Hematopoietic multipotent progenitor cell (in vitro differentiated cells): ENCODE measurements around the gene TCERG1L. TPM values are rescaled to one million over a fixed set of nuclear protein-coding genes. Genes with fewer than 3 reads are reported as not detected.
"Not testable (repeated sequence)": the region's sequence is repeated elsewhere in the genome, so short reads cannot be mapped to it uniquely, and the experiment has no call there.

Experiments used
- DNase-seq, 3 donors: peaks; one replicate each; pipeline ENCODE4 v3.0.0-alpha.2; 2011 to 2015; ENCODE audit warnings: low read depth in 2 of 3, low spot score in 2 of 3
- total RNA-seq: library from RNA; depleted of rRNA; stranded (reverse); fragments of >200 nt; gene quantifications from one replicate; pipeline ENCODE4 v1.2.3, GENCODE V29; 2012

The TCERG1L gene
- total RNA-seq, 1 donor = under 0.01 TPM

DNA sequence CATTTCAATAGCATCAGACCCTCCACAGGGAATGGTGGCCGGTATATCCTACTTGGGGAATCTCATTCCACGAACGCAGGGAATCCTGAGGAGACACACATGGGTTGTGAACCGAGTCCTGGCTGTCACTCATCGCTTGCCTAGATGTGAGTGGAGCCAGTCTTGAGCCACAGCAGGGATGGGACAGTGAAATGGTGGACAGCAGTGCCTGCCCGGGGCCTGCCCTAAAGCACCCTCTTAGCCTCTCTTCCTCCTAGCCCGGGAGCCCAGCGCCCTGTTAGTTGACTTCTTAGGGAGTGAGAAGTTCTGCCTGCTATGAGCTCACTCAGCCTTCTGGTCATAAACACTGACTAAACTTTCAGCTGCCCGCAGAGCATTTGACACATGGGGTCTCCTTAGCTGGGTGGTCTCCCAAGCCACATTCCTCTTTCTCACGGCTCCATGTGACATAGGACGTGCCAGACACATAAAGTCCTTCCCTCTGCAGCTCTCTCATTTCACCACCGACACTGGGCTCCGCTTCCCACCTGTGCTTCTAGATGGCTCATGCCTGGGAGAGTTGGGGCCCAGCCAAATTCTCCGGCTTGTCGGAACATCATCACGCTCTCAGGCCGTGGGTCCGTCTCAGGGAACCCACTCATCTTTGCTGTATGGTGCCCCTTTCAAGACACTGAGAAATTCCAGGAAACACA is 60.9 kb downstream of the TCERG1L start:
- no peak for DNase-seq

DNA sequence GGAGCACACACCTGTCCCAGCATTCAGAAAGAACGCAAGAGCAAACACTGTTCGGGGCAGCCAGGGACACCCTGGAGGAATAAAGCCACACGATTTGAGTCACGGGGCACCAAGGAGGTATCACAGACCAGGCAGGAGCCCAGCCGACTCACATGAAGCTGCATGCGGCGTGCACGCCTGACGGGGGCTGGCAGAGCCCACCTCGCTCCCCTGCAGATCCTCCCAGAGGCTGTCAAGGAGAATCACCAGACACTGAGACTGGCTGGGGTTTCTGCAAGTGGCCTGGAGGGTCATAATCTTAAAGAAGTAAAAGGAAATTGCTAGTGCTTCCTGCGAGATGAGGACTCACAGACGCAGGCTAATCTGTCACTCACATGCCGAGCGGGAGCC is 61.6 kb downstream of the TCERG1L start:
- no peak for DNase-seq

DNA sequence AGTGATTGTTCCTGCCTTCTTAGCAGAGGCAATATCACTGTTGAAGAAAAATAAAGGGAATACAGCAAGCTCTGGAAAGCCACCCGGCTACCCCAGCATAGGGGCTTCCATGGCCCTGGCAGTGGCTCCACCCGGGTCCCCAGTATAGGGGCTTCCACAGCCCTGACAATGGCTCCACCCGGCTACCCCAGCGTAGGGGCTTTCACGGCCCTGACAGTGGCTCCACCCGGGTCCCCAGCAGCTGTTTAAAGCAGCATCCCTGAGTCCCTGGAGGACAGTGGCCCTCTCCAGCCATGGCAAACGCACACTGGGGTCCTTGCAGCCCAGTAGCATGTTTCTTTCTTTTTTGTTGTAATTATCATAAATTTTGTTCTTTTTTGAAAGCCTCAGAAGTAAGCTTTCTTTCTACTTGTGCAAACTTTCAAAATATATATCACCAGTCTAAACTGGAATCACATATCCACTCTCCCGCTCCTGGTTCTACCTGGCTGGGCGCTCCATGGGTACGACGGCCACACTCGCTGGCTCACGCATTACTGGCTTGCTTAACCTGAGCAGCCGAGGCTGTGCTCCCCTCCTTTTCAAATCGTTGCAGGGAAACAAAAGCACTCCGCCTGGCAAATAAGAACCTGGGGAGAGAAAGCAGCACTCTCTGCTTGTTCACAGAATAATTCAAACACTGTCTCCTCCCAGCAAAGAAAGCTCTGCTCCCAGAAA is 62.1 kb downstream of the TCERG1L start:
- no peak for DNase-seq

DNA sequence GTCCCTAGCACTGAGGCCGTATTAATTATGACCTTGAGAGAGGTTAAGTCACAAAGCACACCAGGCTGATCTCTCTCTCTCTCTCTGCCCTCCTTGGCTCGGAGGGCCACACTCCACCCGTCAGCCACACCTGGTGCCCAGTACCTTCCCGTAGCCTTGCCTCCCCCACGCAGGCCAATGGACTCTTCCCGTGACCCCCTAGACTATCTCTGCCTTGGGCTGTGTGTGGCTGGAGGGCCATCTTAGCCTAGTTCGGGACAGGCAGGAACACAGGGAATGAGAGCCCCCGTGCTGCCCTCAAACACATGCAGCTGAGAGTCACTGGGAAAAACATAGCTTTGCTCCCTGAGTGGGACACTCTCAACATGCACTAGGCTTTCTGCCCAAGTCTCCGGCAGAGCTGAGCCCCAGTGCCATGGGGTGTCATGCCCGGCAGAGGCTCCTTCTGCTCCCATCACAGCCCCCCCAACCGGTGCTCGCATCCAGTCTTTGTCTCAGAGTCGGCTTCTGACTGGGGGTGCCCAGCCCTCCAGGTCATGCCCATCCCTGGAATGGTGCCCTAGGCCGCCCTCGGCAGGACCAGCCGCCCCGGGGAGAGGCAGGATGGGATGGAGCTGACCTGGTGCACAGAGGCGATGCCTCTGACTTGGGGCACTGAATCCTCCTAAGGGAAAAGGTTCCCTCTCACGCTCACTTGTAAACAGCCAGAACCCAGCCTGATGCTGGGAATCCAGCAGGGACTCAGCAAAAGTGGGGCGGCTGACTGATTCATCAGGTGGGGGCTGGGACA is 63.0 kb downstream of the TCERG1L start:
- no peak for DNase-seq

DNA sequence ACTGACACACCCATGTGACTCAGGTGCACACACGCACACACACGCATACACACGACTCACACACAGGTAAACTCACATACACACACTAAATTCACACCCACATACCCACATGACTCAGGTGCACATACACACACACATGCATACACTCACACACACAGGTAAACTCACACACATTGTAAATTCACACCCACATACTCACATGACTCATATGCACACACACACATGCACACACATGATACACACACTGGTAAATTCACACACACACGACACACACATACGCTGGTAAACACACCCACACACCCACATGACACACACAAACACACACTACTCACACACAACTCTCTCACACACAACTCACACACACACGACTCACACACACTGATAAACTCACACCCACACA is 63.6 kb downstream of the TCERG1L start:
- DNase-seq = no peak

DNA sequence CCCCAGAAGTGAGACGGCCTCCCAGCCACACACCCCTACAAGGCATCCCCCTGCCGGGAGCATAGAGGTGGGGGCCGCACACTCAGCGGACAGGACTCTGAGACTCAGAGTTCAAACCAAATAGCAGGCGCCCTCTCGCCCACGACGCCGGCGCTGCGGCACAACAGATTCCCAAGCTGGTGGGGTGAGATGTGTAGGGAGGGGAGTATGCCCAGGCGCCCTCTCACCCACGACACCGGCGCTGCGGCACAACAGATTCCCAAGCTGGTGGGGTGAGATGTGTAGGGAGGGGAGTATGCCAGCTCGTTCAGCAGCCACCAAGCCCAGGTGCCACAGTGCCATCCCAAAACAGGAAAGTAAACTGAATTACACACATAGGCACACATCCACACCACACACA is 64.7 kb downstream of the TCERG1L start:
- no peak for DNase-seq

DNA sequence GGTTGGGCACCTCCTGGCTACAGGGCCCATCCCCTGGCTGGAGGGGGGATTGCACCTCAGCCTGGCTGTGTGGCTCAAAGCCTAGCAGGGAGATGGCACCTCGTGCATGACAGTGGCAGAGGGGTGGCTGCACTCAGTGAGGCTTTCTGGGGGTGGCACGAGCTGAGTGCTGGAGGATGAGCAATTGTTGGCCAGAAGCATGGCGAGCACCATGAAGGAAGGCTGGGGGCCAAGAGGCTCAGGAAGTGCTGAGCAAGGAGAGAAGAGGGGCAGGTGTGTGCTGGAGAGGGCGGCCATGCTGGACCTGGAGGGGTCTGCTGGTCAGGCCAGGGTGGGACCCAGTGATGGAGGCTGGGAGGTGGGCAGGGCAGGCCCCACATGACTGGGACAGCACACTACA is 65.4 kb downstream of the TCERG1L start:
- DNase-seq = no peak

DNA sequence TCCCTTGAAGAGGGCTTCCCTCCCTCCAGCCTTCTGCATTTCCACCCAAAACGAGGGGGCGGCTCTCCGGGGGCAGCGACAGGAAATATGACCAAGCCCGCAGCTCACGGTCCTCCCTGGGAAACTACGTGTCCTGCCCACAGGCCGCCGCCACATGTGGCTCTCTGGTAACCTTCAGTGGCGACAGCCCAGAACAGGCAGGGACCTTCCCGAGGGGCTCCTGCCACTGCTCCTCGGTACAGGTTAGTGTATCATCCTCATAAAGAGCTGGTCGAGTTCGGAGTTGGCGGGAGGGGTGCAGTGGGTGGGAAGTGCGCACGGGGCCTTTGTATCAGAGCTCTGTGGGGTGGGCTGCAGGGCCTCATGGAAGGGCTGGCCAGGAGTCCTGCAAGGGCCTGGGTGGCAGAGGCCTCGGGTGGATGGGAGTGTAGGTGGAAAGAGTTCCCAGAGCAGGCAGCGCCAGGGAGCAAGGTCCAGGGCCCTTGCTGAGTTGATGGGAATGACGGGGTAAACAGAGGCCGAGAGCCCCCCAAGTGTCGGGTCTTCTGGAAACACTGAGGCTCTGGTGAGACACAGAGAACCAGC is 66.0 kb downstream of the TCERG1L start:
- no peak for DNase-seq

DNA sequence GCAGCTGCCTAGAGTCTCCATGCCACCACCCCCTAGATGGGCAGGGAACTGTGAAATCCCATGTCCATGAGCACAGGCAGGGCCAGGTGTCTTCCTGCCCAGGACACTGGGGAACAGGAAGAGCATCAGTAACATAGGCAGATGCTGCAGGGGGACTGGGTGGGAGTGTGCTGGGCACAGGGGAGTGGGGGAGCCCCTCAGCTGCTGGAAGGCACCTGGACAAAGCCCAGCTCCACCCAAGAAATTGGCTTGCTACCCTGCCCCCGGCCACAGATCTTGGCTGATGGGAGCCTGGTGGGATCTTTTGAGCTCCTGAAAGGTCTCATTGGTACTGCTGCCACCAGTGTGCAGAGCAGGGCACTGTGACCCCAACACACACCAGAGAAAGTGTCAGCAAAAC is 66.7 kb downstream of the TCERG1L start:
- DNase-seq = no peak

DNA sequence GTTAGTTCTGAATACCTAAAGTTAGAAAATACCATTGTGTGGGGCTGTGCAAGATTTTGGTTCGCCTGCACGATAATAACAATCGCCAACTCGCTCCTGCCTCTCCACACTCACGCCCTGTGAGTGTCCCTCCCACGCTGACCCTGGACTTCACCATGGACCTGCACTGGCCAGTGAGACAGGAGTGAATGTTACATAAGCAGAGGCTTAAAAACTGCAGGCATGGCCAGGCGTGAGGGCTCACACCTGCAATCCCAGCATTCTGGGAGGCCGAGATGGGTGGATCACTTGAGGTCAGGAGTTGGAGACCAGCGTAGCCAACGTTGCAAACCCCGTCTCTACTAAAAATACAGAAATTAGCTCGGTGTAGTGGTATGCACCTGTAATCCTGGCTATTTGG is 68.4 kb downstream of the TCERG1L start:
- DNase-seq = no peak

DNA sequence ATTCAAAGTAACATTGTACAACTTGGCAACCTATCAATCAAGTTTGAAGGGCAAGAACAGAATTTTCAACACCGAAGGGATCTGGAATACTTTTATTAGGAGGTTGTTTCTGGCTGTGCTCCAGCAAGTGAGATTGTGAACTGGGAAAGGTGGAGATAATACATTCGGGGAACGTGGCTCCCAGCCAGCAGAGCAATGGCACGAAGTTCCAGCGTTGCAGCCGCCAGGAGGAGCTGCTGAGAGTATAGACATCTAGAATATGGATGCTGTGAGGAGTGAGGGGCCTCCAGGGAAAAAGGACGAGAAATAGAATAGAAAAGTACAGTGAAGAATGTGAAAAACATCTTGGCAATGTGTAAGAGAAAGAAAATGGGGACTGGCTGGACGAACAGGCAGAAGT is 69.5 kb downstream of the TCERG1L start:
- DNase-seq = peak in 2 of 3 donors; percentile 6 to 41

DNA sequence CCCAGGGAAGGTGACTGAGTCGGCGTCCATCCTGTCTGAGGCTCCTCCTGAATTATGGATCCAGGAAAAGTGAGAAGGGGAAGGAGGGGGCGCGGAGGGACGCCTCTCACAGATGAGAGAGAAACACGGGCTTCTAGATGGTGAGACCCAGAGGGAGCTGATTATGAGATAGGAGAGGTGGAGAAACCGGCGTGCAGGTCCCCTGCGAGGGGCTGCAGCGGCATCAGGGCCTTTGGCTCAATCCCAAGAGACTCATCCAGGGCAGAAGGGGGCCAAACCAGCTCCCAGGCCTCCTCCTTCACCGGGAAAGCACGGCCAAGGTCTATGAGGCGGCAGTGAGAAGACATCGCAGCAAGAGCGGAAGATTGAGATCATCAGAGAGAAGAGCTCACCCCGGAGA is 70.8 kb downstream of the TCERG1L start:
- DNase-seq = no peak

DNA sequence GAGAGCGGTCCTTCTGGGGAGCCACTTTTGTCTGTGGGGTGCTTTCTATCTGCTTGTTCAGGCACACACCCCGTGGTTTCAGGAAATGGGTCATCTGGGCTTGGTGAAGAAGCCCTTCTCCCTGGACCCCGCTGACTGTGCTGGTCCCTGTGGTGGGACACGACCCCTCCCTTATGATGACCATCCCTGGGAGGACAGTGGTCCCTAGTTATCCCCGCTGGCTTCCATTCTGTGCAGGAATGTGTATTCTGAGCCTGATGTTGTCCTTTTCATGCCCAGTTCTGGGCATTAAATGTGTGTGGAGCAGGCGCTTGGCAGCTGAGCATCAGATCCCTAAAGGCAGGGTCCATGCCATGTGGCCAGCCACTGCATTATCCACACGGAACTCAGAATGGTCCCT is 71.6 kb downstream of the TCERG1L start:
- DNase-seq = no peak

DNA sequence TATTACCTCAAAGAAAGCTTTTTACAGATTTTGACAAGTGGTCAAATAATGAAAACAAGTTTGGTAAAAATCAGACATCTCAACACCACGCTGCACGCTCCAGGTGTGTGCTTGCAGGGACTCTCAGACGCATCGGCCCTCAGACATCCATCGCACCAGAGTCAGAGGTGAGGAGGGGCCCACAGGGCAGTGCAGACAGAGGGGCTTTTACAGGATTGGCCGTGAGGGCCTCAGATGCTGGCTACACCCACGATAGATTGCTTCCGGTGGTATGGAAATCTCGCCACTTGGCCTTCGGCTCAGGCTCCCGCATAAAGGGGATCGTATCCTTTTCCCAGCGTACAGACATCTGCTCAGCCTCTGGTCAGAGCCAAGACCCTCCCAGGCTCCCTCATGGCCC is 72.1 kb downstream of the TCERG1L start:
- no peak for DNase-seq

DNA sequence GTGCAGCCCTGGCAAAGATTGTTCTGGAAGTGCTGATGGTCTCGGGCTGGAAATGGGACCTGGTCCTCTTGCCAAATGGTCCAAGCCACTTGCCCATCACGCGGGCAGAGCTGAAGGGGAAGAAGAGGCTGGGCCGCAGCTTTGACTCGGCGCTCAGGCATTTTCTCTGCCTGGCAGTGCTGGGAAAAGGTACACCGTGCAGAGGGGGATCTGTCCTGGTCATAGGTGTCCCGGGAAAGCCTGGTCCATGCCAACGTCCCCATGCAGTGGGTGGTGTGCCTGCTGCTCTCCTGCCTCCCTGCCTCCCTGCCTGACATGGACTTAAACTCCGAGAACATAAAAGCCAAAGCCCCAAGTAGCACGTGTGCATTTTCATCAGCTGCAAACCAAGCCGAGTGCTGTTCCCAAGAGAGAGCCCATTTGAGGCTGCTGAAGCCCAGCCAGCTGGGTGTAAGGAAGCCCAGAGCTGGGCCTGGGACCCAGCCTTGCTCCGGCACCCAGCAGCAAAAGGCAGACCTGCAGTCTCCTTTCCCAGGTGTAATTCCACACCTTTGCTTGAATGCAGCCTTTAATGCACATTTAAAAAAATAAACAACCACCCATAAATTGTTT is 72.7 kb downstream of the TCERG1L start:
- no peak for DNase-seq

DNA sequence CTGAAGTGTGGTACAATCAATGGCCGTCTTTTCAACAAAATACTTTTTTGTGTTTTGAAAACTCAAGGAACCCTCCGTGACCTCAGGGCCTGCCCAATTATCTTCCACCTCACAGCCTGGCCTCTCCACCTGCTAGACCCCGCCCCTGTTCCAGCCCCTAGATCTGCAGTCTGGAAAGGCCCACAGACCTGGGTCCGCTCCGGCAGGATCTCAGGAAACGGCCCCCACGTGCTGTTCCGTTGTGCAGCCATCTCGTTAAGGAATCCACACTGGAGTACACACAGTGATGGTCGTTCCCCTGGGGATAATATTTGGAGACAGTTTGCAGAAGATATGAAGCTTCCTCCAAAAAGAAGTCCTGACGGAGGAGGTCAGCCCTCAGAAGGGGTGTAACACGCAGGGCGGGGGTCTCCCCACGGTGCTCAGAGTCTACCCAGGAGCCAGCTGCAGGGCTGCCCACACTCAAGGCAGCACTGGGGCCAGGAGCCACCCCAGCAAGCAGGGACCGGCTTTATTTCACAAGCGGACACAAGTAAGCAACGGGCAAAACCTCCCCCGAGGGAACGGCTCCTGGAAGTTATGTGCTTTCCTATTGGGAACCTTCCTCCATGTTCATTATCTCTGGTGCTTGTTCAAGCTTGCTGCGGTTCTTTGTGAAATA is 73.4 kb downstream of the TCERG1L start:
- no peak for DNase-seq

DNA sequence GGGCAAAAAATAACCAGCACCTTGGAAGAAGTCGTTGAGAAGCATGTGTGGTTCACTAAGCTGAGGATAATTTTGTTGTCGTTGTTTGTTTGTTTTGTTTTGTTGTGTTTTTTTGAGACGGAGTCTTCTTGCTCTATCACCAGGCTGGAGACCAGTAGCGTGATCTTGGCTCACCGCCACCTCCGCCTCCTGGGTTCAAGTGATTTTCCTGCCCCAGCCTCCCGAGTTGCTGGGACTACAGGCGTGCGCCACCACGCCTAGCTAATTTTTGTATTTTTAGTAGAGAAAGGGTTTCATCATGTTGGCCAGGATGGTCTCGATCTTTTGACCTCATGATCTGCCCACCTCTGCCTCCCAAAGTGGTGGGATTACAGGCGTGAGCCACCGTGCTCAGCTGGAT is 76.9 kb downstream of the TCERG1L start:
- not testable (repeated sequence) for DNase-seq

DNA sequence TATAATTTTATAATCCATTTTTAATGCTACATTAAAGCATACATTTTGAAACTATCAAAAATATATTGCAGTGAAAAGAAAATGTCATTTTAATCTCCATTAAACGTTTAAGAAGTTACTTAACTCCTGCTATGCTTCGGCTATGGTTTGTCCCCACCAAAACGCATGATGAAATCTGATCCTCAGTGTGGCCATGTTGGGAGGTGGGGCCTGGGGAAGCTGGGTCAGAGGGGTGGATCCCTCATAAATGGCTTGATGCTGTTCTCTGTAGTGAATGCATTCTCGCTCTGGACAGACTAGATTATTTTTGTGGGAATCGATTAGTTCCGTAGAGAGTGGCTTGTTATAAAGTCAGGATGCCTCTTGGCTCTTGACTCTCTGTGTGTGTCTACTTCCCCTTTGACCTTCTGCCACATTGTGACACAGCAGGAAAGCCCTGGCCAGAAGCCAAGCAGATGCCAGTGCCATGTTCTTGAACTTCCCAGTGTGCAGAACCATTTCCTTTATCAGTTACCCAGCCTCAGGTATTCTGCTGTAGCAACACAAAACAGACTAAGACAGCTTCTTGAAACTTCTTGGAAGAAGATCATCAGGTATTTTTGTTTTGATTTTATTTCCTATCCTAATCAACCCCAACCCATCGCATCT is 77.8 kb downstream of the TCERG1L start:
- DNase-seq = no peak

DNA sequence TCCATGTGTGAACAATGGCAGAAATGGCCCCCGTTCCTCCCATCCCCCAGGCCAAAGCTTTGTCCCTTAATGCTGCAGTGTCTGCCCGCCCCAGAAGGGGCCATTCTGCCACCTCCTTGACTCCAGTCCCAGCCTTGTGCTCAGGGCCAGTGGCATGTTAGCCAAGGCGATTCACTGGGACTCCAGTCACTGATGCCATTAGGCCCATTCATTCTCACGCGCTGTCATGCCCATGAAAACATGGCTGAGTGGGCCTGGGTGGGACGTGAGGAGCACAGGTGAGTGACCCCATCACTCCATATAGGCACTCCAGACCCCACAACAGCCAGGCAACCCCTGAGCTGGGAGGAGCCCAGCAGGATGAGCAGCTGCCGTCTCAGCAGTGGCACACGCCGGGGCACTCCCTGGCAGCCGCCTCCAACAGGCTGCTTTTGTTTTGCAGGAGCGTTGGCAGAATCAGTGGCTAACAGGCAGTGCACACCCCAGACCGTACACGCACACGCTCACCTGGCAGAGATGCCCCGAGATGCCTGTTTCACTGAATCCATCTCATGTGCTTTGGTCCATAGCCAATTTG is 79.5 kb downstream of the TCERG1L start:
- no peak for DNase-seq
